Keratinocyte (primary cell): Measurements from ENCODE around the gene PRSS53.

Experiments
- CTCF ChIP-seq, 3 experiments: IDR thresholded peaks in 1 of 3; conservative IDR thresholded peaks in 1 of 3; optimal IDR thresholded peaks in 1 of 3; 2 replicates in 2 of 3; 3 replicates in 1 of 3; pipeline versions ENCODE3 to v1.5.1; 2011; ENCODE audit warnings: low read length in 3 of 3, mild to moderate bottlenecking in 3 of 3, moderate library complexity in 2 of 3, control low read depth in 1 of 3, inconsistent platforms in 1 of 3; ENCODE audit not compliant: insufficient read depth in 2 of 3; ENCODE audit errors: extremely low read depth in 1 of 3
- EZH2 ChIP-seq: IDR thresholded peaks from one replicate; pipeline ENCODE4 v1.6.1; 2012; ENCODE audit warnings: inconsistent platforms, mild to moderate bottlenecking, low read length, moderate library complexity

GRCh38 chr16:31129568-31130335 lies 41.0 kb upstream of the PRSS53 start:
- TF ChIP-seq CTCF (optimal IDR thresholded peaks at IDR 0.05 in 1 of 3, IDR thresholded peaks at IDR 0.05 in 1 of 3, conservative IDR thresholded peaks at IDR 0.05 in 1 of 3; ENCODE audit: extremely low read depth in 1 of 3, insufficient read depth in 2 of 3, low read length in 3 of 3) (no peak), EZH2 (no peak)
